ENCODE data around the gene LAMTOR2.

LAMTOR2 gene

GRCh38 chr1:156021954-156022353 is 32.6 kb upstream of the LAMTOR2 start:
- Histone ChIP-seq H3K4me3 (ENCODE audit: insufficient read depth, low read length, poor library complexity, severe bottlenecking) (no peak overlapping the region), H3K36me3 (ENCODE audit: low read length) (peaks cover 1% of the 10 kb centered on the region; the same call in 1 of the 2 replicates), H4K20me1 (ENCODE audit: low read depth, low read length) (no peaks in the 10 kb centered on the region), H3K9me2 (replicated peaks; ENCODE audit: insufficient read depth, low read length) (no peaks in the 10 kb centered on the region), H3K27me3 (ENCODE audit: low read length) (no peaks in the 10 kb centered on the region), H3K9me3 (ENCODE audit: insufficient read depth, low read length) (no peaks in the 10 kb centered on the region), H2AFZ (ENCODE audit: low read depth, low read length, severe bottlenecking) (no peak overlapping the region), H3K4me2 (ENCODE audit: low read depth, low read length, poor library complexity, severe bottlenecking) (no peak overlapping the region), H3K9ac (ENCODE audit: low read length) (no peak overlapping the region), H3K27ac (ENCODE audit: low read depth, low read length) (no peak overlapping the region), H3K79me2 (ENCODE audit: insufficient read depth, low read length) (peaks cover 15% of the 10 kb centered on the region), H3F3A (ENCODE audit: insufficient read depth) (peaks cover 7% of the 10 kb centered on the region)
- TF ChIP-seq CTCF (IDR thresholded peaks at IDR 0.05; ENCODE audit: insufficient read depth, low read length, poor library complexity, severe bottlenecking) (no peak), EZH2phosphoT487 (conservative IDR thresholded peaks at IDR 0.05; ENCODE audit: low read length) (no peak)

- Histone ChIP-seq H2AFZ (ENCODE audit: low read depth, low read length, severe bottlenecking) (no peak overlapping the region), H3K36me3 (ENCODE audit: low read length) (no peaks in the 10 kb centered on the region), H3K27ac (ENCODE audit: low read depth, low read length) (no peak overlapping the region), H3F3A (ENCODE audit: insufficient read depth) (peaks cover 4% of the 10 kb centered on the region; the same call in 1 of the 2 replicates), H3K9me2 (replicated peaks; ENCODE audit: insufficient read depth, low read length) (no peaks in the 10 kb centered on the region), H3K4me2 (ENCODE audit: low read depth, low read length, poor library complexity, severe bottlenecking) (no peak overlapping the region), H3K9me3 (ENCODE audit: insufficient read depth, low read length) (no peaks in the 10 kb centered on the region), H4K20me1 (ENCODE audit: low read depth, low read length) (no peaks in the 10 kb centered on the region), H3K4me3 (ENCODE audit: insufficient read depth, low read length, poor library complexity, severe bottlenecking) (no peak overlapping the region), H3K27me3 (ENCODE audit: low read length) (no peaks in the 10 kb centered on the region), H3K79me2 (ENCODE audit: insufficient read depth, low read length) (peaks cover 10% of the 10 kb centered on the region), H3K9ac (ENCODE audit: low read length) (no peak overlapping the region)
- no peak for TF ChIP-seq EZH2phosphoT487 (conservative IDR thresholded peaks at IDR 0.05; ENCODE audit: low read length)
- TF ChIP-seq CTCF (IDR thresholded peaks at IDR 0.05; ENCODE audit: insufficient read depth, low read length, poor library complexity, severe bottlenecking), result no peak
These were observed 29.8 kb upstream of the LAMTOR2 start for GRCh38 chr1:156024801-156025200.

- H3K27ac ChIP-seq (ENCODE audit: low read depth, low read length), result no peak overlapping the region
- H3K27me3 ChIP-seq (ENCODE audit: low read length), result no peaks in the 10 kb centered on the region
- no peaks in the 10 kb centered on the region for H3K36me3 ChIP-seq (ENCODE audit: low read length)
- H2AFZ ChIP-seq (ENCODE audit: low read depth, low read length, severe bottlenecking), result no peak overlapping the region
- H3K9ac ChIP-seq (ENCODE audit: low read length), result no peak overlapping the region
- H3K4me2 ChIP-seq (ENCODE audit: low read depth, low read length, poor library complexity, severe bottlenecking), result no peak overlapping the region
- TF ChIP-seq EZH2phosphoT487 (conservative IDR thresholded peaks at IDR 0.05; ENCODE audit: low read length), result no peak
- peak; percentile 50 for TF ChIP-seq CTCF (IDR thresholded peaks at IDR 0.05; ENCODE audit: insufficient read depth, low read length, poor library complexity, severe bottlenecking)
- H3K79me2 ChIP-seq (ENCODE audit: insufficient read depth, low read length), result no peaks in the 10 kb centered on the region
- peaks cover 4% of the 10 kb centered on the region; the same call in 1 of the 2 replicates for H3F3A ChIP-seq (ENCODE audit: insufficient read depth)
- no peaks in the 10 kb centered on the region for H3K9me3 ChIP-seq (ENCODE audit: insufficient read depth, low read length)
- no peaks in the 10 kb centered on the region for H4K20me1 ChIP-seq (ENCODE audit: low read depth, low read length)
- H3K9me2 ChIP-seq (replicated peaks; ENCODE audit: insufficient read depth, low read length), result no peaks in the 10 kb centered on the region
- no peak overlapping the region for H3K4me3 ChIP-seq (ENCODE audit: insufficient read depth, low read length, poor library complexity, severe bottlenecking)
These were observed 28.7 kb upstream of the LAMTOR2 start for GRCh38 chr1:156025876-156026275.

All from SU-DHL-6 (cell line).